Measurements from ENCODE around the gene THBS3.
"Not testable (repeated sequence)": the region's sequence is repeated elsewhere in the genome, so short reads cannot be mapped to it uniquely, and the experiment has no call there.

Gene THBS3

DNA sequence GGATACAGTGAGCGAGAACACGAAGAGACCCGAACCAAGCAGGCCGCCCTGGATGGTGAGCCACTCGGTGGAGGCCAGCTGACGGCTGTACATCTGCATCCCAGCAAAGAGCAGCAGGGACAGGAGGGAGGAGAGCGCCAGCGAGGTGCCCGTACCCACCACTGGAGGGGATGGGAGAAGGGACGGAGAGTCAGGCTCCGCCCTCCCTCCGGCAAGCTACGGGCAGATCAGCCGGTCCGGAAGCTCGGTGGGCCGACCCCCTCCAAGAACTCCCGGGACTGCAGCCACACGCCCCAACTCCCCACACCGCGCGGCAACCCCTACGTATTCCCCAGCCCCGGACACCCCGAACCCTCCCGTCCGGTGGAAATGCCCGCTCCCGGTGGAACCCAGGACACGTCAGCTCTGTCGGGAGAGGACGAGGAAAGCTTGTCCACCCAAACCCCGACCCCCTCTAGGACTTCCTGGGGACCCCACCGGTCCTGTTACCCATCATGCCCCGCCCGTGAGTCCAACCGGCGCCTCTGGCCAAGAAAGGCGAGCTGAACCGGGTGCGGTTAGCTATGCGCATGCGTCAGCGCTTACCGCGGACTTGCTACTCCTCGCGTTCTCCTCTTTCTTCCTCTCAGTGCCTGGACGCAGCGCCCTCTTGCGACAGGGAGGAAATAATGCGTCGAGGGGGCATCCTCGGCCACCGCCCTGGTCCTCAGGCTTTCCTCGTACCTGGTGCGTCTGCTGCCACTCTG lies 34.8 kb downstream of the THBS3 start, which contains the start of gene KRTCAP2:
KRTCAP2 (minus strand) TSS at position 573 of the 746 bp plus-strand sequence; CDS start at position 493, 80 bp downstream.
- peak; percentile 93 for DNase-seq

DNA sequence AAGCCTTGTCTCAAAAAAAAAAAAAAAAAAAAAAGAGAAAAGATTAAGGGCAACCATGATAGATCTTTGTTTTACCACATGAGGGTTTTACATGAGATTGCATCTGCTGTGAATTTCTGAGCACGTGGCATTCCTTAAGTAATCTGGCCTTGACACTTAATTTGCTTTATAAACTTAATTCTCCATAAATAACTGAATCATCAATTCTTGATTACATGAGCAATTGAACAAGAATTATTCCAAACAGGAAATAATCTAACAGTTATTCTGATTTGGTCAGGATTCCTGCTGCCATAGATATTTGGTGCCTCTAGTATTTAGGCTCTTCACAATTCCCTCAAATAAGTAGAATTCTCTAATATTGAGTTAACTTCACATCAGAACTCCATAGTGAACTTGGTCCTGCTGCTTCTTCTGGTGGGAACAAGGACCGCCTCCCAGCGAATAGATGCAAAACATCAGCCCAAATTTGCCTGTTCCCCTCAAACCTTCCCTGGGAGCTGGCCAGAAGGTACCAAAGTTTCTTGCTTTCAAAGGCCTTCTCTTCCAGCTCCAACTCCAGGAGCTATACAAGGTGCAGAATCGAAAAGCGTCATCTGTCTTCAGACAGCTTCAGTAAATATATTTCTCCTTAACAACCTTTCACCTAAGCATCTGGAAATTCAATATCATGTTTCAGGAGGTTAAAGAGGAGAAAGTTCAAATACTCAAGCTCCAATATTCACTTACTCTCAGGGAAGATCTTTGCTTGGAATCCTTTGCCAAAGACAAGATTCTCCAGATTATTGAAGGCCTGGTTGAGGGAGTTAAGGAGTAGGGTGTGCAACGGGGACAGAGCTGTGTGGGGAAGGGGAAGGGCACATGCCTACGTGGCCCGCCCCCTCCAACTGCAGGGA lies 35.6 kb downstream of the THBS3 start:
- DNase-seq: no peak

DNA sequence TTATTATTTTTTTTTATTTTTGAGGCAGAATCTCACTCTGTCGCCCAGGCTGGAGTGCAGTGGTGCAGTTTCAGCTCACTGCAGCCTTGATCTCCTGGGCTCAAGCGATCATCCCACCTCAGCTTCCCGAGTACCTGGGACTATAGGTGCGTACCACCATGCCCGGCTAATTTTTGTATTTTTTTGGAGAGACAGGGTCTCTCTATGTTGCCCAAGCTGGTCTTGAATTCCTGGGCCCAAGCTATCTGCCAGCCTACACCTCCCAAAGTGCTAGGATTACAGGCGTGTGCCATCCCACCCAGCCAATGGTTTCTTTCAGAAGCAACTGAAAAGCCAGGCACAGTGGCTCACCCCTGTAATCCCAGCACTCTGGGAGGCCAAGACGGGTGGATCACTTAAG lies 36.9 kb downstream of the THBS3 start:
- no peak for DNase-seq

DNA sequence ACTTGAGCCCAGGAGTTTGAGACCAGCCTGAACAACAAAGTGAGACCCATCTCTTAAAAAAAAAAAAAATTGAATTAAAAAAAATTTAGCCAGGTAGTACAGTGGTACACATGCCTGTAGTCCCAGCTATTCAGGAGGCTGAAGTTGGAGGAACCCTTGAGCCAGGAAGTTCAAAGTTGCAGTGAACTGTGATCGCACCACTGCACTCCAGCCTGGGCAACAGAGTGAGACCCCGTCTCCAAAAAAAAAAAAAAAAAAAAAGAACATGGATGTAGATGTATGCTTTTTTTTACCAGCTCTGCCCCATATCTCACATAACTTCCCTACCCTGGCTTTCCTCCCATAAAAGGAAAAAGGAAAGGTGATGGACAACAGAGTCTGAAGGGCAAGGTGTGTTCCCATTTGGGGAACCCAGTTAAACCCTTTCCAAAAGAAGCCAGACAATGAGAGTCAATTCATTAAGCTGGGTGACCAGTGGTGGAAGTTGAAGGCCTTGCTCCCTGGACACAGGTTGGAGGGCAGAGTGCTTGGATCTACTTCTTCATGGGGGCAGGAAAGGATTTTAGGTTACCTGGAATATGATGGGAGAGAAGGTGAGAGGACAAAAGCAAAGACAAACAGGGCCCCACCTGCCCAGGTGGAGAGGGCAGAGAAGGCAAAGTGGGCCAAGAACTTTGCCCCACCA lies 37.5 kb downstream of the THBS3 start:
- DNase-seq: no peak

DNA sequence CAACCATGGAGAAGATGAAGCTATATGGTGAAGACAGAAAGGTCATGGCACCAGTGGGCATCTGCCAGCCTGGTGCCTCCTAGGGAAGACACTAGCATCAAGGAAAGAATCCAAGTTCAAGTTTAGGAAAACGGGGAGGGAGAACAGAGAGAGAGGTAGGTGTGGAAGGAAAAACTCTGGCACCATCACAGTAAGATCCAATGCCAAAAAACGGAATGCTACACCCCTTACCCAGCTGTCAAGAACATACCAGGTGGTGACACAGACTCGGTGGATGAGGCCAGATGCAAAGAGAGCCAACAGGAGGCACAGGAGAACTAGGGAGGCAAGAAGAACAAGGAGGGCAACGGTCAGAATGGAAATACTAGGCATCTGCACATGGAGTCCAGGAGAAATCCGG lies 38.2 kb downstream of the THBS3 start:
- no peak for DNase-seq

DNA sequence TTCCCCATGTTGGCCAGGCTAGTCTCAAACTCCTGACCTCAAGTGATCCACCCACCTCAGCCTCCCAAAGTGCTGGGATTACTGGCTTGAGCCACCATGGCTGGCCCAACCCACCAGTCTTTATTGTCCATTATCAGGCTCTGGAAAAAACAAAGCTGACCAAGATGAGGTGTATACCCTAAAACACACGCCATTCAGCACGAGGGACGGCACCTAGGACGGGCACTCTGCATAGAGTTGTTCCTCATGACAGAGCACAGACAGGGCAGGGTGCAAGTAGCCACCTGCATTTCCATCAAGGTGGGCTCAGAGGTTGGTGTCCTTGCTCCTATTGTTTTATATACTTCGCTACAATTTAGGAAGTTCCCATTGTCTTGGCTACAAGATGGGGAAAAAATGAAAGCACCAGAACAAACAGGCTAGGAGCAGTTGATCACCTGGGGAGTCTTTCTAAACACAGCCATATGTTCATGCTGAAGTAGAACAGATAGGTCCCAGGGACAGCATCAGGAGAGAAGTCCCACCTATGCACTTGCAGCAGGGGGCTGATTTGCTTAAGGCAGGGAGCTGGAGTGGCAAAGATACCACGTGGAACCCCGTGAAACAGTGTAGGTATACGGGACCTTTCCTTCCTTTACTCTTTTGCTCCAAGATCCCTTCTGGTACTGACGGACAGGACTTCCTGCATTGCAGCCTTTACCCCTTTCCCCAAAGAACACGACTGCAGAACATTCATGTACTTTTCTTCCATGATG lies 39.1 kb downstream of the THBS3 start:
- no peak for DNase-seq

DNA sequence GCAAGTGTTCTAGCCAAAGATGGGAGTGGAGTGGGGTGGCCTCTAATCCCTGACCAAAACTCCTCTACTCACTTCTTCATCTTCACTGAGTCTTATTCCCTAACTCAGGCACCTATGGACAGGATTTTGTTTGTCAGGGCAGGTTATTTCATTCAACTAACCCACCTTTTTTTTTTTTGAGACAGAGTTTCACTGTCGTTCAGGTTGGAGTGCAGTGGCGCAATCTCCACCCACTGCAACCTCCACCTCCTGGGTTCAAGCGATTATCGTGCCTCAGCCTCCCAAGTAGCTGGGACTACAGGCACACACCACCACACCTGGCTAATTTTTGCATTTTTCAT lies 39.6 kb downstream of the THBS3 start:
- DNase-seq: not testable (repeated sequence)

DNA sequence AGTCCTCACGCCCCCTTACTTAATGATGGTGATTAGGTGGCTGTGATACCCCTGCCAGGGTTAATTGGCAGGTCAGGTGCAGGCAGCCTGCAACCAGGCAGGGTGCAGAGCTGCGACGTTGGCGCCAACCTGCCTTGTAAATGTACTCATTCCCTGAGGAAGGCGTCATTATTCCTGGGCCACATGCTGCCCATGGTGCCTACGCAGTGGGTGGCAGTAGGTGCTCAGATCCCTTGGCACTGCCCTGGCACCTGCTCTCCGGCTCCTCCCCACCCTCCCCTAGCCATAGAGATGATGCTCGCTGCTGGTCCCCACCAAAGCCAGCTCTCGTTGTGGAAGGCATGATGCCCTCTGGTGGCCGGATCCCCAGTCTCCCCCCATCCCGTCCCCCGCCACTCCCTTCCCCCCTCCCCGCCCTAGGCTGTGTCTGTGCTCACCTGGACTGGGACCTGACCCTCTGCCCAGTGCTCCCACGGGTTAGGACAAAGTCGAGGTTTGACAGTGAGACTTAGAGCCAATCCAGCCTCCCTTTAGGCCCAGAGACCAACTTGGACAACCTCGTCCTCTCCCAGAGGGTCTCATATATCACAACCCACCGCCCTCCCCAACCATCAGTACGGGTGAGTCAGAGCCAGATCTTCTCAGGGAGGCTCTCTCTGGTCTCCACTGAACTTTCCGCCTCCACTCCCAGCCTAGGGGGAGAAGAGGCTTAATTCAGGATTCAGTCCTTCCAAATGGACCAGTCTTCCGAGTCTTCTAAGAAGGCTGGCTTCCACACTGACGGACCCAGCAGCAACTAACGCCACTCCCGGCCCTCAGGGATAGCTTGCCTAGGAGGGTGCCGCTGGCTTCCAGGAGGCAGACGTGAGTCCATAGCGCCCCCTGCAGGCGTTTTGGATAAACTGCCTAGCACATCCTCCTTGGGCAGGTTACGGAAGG lies 40.3 kb downstream of the THBS3 start:
- DNase-seq: peak; percentile 54

DNA sequence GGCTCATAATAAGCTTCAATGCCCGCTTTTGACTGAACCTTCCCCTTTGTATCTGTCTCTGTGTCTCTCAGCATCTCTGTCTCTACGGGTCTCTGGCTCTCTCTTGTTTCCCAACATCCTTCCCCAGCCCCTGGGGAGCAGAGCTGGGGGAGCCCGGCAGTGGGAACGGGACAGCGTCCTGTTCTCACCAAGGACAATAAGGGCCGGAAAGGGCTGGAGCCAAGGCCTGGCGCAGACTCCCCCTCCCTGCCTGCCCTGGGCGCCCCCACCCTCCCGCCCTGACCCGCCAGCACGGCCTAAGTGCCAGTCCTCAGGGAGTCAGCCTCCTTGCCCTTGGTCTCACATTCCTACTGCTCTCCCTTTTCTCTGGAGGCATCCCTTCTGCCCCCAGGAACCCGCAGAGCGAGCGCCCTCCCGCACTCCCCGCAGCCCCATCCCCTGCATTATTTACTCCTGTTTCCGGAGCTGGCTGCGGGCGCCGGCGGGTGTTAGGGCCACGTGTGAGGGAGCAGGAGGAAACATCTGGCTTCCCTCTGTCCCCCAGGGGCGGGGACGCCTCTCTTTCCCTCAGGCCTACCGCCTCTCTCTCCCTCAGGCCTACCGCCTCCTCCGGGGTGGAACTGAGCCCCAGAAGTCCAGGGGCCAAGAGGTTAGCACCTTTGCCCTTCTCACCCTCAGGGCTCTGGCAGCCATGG lies 41.1 kb downstream of the THBS3 start:
- no peak for DNase-seq

DNA sequence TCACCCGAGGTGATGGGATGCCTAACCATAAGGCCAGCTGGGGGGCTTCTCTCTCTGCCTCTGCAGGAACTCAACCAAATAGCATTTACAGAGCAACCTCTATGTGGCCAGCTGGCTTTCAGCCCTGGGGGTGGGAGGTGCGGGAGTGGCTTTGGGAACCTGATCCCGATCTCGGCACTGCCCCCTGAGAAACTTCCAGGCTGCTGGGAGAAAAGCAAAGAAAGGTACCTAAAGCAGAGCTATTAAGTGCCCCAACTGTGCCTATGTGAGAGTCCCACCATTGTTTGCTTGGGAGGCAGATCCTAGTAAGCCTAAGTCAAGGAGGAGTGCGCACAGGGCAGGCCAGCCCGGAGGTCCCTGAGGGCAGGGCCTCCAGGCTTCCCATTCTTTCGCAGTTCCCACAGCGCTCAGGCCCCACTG lies 41.6 kb downstream of the THBS3 start:
- DNase-seq: no peak

DNA sequence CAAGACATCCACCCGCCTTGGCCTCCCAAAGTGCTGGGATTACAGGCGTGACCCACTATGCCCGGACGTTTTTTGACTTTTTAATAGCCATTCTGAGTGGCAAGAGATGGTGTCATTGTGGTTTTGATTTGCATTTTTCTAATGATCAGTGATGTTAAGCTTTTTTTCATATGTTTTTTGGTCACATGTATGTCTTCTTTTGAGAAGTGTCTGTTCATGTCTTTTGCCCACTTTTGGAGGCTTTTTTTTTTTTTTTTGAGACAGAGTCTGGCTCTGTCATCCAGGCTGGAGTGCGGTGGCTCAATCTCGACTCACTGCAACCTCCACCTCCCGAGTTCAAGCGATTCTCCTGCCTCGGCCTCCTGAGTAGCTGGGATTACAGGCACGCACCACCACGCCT lies 43.1 kb downstream of the THBS3 start:
- DNase-seq: not testable (repeated sequence)

DNA sequence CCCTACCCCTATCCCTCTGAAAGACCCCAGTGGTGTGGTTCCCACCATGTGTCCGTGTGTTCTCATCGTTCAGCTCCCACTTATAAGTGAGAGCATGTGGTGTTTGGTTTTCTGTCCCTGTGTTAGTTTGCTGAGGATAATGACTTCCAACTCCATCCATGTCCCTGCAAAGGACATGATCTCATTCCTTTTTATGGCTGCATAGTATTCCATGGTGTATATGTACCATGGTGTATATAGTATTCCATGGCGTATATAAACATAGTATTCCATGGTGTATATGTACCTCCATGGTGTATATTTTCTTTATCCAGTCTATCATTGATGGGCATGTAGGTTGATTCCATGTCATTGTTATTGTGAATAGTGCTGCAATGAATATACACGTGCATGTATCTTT lies 43.9 kb downstream of the THBS3 start:
- DNase-seq: not testable (repeated sequence)

DNA sequence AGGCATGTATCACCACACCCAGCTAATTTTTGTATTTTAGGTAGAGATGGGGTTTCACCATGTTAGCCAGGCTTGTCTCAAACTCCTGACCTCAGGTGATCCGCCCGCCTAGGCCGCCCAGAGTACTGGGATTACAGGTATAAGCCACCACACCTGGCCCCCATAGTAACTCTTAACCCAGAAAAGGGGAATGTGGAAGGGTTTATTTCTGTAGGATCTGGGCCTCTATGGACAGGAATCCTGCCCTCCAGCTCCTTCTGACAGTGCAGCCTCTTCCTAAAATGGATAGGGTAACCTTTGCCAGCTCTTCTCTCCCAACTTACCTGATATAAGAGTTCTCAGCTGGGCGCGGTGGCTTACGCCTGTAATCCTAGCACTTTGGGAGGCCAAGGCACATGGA lies 45.1 kb downstream of the THBS3 start:
- DNase-seq: not testable (repeated sequence)

DNA sequence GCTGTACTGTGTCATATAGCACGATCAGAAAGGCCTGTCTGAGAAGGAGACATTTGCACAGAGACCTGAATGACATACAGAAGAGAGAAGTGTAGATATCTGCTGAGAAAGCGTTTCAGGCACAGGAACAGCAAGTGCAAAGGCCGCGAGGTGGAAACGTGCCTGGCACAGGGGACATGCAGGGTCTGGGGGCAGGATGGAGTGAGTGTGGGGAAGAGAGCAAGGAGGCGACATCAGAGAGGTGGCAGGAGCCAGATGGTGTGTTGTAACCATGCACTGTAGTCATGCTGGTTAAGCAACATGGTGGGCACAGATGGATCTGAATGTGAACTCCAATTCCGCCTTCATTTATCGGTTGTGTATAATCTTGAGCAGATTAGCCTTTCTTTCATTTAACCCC lies 47.6 kb downstream of the THBS3 start:
- no peak for DNase-seq

DNA sequence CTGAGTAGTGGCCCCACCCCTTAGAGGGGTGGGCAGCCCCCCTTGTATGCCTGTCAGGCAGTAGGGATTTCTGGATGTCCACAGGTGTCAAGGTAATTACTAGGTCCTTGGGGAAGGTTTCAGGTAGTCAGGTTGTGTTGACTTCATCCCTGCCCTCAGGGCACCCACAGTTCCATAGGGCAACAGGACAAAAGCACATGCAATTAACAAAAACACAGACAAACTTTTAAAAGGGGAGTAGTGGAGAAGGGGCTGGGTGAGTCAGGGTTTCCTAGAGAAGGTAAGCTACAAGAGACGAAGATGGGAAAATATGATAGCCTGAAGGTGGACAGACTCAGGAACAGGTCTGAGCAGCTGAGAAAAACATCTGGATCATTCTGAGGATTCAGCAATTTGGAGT lies 48.7 kb downstream of the THBS3 start:
- no peak for DNase-seq

DNA sequence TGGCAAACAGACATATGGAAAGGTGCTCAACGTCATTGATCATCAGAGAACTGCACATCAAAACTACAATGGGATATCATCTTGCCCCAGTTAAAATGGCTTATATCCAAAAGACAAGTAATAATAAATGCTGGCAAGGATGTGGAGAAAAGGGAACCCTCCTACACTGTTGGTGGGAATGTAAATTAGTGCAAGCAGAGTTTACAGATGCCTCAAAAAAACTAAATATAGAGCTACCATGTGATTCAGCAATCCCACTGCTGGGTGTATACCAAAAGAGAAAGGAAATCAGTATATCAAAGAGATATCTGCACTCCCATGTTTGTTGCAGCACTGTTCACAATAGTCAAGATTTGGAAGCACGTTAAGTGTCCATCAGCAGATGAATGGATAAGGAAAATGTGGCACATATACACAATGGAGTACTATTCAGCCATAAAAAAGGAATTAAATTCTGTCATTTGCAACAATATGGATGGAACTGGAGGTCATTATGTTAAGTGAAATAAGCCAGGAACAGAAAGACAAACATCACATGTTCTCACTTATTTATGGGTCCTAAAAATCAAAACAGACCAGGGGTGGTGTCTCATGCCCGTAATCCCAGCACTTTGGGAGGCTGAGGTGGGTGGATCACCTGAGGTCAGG lies 51.6 kb downstream of the THBS3 start:
- DNase-seq: not testable (repeated sequence)

All from NCI-H446 treated with DMSO at 0.1 percent for 48 hours (cell line).